NK-92 (cell line): ENCODE data around the gene PURB.
"Not testable (repeated sequence)": the region's sequence is repeated elsewhere in the genome, so short reads cannot be mapped to it uniquely, and the experiment has no call there.

Experiments
- DNase-seq: peaks from one replicate; lab custom pipeline; 2025; ENCODE audit not compliant: unreplicated experiment; lab: John Stamatoyannopoulos, UW

The PURB gene

DNA sequence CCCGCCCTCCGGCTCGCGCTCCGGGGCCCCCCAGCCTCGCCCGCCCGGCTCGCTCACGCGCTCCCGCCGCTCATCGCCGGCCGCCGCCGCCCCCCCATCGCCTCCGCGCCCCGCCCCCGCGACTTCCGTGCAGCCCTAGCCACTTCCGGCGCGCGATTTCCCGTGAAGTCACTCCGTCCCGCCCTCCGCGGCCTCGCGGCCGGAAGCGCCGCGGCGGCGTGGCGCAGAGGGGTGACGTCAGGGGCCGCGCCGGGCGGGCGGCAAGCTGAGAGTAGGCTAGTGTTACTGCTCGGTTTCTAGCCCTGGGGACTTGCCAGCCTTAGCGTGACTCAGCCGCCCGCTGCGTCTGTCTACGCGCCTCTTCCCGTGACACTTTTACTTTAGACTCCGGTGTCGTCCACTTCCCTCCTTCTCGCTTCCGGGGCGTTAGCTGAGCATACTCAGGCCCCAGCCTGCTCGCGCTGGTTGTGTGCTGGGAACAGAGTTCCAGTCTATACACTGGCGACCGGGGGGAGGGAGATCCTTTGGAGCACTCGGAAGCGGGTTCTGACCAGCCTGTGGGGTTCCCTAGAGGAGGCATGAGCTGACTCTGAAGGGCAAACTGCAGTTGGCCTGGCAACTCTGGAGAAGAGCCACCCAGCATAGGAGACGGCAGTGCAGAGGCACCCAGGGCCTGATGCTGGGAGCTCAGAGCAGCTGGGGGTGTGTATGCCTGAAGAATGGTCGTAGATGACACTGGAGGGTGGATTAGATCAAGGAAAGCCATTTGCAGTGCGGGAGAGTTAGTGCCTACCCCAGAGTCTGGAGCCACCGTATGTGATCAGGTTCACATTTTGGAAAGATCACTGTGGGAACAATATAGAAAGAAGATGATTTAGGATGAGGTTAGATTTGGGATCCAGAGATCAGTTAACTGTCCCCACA, at the start of gene PURB:
TSS of gene PURB (minus strand) at position 137 of the 924 bp plus-strand sequence. CDS start 182 bp downstream, outside the sequence.
- DNase-seq: peak; percentile 85

- no peak for DNase-seq
Measured at GRCh38 chr7:44935016-44935415, 49.7 kb upstream of the PURB start.

DNA sequence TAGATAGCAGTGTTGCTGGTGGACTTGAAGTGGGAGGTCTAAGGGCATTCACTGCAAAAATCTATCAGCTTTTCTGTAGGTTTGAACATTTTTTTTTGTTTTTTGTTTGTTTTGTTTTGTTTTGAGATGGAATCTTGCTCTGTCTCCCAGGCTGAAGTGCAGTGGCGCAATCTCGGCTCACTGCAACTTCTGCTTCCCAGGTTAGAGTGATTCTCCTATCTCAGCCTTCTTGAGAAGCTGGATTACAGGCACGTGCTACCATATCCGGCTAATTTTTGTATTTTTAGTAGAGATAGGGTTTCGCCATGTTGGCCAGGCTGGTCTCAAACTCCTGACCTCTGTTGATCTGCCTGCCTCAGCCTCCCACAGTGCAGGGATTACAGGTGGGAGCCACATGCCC, 49.2 kb upstream of the PURB start:
- not testable (repeated sequence) for DNase-seq

DNA sequence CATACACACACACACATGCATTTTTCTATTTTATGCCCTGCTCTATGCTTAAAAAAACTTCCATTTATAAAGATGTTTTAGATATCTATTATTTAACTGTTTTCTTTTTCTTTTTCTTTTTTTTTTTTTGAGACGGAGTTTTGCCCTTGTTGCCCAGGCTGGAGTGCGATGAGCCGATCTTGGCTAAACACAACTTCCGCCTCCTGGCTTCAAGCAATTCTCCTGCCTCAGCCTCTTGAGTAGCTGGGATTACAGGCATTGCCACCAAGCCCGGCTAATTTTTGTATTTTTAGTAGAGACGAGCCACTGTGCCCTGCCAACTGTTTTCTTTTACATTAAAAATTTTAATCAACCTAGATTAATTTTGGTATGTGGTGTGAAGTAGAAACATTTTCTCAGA, 45.6 kb upstream of the PURB start:
- DNase-seq: no peak

- DNase-seq: no peak
Measured at GRCh38 chr7:44922351-44922694, 37.0 kb upstream of the PURB start.

GRCh38 chr7:44921607-44922350, 36.4 kb upstream of the PURB start:
- peak; percentile 28 for DNase-seq

- DNase-seq: no peak
Measured at GRCh38 chr7:44920119-44920518, 34.8 kb upstream of the PURB start.

DNA sequence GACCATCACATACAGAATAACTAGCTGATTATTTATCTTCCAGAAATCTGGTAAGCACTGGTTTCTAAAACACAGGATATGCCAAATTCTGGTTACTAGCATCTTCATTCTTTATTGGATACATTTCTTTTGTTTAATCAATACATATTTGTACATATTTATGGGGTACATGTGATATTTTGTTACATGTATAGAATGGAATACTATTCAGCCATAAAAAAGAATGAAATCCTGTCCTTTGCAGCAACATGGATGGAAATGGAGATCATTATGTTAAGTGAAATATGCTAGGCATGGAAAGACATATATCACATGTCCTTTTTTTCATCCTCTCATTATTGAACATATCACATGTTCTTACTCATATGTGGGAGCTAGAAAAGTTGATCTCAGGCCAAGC, 32.7 kb upstream of the PURB start:
- DNase-seq: no peak

DNA sequence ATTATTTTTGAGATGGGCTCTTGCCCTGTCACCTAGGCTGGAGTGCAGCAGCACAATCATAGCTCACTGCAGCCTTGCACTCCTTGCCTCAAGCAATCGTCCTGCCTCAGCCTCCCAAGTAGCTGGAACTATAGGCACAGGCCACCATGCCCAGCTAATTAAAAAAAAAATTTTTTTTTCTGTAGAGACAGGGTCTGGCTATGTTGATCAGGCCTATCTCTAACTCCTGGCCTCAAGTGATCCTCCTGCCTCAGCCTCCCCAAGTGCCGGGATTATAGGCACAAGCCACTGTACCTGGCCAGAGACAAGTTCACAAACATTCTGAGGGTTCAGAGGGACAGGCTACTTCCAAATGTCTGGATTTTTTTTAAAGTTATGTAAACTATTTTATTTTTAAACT, 32.1 kb upstream of the PURB start:
- DNase-seq: no peak

- no peak for DNase-seq
Measured at GRCh38 chr7:44914992-44915607, 29.8 kb upstream of the PURB start.

- DNase-seq: no peak
Measured at GRCh38 chr7:44912775-44913347, 27.5 kb upstream of the PURB start.

DNA sequence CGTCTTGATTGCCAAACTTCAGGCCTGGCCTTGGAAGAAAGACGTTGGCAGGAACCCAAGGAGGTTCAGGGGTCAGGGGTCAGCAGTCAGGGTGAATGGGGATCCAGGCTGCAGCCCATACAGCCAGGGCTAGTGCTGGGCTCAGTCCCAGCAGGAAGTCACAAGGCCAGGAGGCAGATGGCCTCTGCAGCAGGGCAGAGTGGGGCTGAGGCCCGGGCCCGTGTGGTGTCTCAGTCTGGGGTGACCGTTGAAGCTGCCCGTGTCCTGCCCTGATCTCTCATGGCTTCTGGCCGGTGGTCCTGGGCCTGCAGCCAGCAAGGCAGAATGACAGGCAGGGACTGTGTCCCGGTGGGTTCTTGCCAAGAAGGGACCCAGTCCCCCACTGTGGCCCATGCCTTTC, 26.6 kb upstream of the PURB start:
- DNase-seq: no peak

DNA sequence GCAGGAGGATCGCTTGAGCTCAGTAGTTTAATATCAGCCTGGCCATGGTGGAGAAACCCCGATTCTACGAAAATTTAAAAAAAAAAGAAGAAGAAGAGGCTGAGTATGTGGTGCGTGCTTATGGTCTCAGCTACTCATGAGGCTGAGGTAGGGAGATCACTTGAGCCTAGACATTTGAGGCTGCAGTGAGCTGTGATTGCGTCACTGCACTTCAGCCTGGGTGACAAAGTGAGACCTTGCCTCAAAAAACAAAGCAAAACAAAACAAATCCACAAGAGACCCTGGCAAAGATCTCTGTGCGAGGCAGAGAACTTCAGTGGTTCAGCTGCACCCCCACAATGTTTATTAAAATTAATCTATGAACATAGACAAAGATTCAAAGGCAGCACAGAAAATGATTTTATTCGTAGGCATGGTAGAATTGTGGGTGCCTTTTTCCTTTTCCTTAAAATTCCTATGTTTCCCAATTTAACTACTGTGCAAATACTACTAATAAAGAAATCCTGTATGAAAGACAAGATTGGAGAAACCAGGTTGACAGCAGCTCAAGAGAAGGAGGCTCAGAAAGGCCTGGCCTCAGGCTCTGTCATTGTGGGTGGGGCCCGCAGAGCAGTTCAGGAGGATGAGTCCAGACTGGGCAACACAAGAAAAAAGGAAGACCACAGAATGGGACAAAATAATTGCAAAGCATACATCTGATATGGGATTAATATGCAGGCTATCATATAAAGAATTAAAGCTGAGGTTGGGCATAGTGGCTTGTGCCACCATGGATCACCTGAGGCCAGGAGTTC, 24.5 kb upstream of the PURB start:
- DNase-seq: no peak

- no peak for DNase-seq
Measured at GRCh38 chr7:44906965-44907364, 21.6 kb upstream of the PURB start.

- DNase-seq: no peak
Measured at GRCh38 chr7:44905002-44905635, 19.8 kb upstream of the PURB start.

DNA sequence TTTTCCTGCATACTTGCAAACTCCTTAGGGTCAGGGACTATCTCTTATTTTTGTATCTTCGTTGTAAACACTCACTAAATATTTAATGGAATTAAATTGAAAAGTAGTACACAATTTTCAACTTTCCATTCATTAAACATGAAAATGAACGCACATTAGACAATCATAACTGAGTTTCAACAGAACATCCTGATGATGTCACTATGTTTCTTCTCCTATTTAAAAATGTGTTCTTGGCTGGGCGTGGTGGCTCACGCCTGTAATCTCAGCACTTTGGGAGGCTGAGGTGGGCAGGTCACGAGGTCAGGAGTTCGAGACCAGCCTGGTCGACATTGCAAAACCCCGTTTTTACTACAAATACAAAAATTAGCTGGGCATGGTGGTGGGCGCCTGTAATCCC, 14.1 kb upstream of the PURB start:
- no peak for DNase-seq

DNA sequence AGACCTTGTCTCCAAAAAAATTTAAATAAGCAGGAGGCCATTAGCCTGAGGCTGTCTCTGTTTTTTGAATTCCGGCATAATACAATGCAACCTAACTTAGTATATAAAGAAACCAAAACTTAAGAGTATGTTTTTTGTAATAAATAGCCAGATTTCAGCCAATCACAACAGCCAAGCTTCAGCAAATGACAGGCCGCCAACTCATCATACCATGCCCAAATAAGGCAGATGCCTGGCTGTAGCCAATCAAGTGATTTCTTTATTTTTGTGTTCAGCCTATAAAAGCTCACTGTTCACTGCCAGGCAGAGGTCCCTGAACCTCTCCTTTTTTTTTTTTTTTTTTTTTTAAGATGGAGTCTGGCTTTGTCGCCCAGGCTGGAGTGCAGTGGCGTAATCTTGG, 12.7 kb upstream of the PURB start:
- no peak for DNase-seq

DNA sequence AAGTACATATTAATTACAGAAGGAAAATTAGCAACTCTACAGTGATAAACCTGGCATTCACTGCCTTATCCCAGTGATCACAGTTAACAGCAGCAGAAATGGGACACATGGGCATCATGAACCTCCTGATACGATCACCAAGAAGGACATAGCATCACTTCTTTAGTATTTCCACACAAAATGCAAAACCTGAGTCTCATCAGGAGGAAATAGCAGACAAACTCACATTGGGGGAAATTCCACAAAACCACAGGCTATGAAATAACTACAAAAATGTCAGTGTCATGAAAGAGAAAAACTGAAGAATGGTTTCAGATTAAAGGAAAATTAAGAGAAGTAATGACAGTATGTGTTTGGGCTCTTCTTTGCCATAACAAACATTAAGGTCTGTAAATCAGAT, 12.0 kb upstream of the PURB start:
- DNase-seq: no peak

DNA sequence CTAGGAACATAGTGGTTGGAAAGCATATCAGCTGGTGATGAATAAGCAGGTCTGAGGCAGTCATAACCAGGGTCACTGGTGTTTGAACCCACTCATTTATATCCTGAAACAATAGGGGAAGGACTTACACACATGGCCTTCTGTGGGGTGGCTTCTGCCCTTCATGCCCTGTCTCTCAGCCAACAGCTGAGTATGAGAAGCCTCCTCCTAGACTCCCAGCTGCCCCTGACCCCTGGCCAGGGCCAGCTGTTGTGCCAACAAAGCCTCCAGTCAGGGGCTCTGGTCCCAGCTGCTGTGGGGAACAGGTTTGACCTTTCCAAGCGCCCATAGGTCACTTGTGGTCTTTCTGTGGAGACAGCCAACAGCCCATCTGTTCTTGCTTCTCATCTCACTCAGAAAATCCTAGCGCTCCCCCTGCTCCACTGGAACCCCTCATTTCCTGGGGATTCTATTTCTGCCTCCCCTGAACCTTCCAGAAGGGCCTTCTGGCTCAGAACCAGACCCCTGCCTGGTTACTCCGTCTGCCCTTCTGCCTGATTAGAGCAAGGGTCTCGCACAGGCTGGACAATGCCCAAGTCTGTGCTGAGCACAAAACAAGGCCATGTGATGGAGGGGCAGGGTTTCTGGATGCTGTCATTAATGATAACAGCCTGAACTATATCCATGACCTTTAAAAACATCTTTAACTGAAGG, 9.7 kb upstream of the PURB start:
- DNase-seq: no peak
